NCI-H69 (cell line): ENCODE measurements around the gene CTNNAL1.
"Not testable (repeated sequence)": the region's sequence is repeated elsewhere in the genome, so short reads cannot be mapped to it uniquely, and the experiment has no call there.

Experiments
- DNase-seq: peaks from one replicate; lab custom pipeline; 2025; lab: John Stamatoyannopoulos, UW

CTNNAL1 gene, protein sequence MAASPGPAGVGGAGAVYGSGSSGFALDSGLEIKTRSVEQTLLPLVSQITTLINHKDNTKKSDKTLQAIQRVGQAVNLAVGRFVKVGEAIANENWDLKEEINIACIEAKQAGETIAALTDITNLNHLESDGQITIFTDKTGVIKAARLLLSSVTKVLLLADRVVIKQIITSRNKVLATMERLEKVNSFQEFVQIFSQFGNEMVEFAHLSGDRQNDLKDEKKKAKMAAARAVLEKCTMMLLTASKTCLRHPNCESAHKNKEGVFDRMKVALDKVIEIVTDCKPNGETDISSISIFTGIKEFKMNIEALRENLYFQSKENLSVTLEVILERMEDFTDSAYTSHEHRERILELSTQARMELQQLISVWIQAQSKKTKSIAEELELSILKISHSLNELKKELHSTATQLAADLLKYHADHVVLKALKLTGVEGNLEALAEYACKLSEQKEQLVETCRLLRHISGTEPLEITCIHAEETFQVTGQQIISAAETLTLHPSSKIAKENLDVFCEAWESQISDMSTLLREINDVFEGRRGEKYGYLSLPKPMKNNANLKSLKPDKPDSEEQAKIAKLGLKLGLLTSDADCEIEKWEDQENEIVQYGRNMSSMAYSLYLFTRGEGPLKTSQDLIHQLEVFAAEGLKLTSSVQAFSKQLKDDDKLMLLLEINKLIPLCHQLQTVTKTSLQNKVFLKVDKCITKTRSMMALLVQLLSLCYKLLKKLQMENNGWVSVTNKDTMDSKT

DNA sequence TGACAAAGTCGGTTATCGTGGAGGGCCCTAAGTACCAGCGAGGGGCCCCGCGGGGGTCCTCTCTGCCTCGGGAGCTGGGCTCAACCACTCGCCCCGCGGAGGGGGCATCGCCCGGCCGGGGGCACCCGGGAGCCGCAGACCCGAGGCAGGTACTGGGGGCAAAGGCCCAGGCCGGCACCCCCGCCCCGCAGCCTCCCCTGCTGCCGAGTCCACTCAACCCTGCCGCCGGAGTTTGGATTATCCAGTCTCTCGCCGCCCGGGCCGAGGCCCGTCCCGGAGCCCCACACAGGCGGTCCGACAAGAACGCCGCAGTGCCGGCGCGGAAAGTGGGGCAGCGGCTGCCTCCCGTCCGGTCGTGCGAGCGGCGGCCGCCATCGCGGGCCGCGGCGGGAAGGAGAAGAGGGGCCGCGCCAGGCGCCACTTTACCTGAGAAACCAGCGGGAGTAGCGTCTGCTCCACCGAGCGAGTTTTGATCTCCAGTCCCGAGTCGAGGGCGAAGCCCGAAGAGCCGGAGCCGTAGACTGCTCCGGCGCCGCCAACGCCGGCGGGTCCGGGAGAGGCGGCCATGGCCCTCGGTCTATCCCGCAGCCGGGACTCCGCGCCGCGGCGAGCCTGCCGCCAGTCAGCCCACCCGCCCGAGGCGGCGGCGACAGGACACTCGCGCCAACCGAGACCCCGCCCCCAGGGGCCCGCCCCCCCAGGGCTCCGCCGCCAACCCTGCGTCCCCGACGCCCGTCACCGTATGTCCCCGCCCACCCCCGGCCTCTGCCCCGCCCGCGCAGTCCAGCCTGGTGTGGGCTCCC is at the start of gene CTNNAL1:
Gene CTNNAL1 (minus strand): TSS at position 624 of the 803 bp plus-strand sequence. CDS start 57 bp downstream, at position 567.
- peak; percentile 95 for DNase-seq

DNA sequence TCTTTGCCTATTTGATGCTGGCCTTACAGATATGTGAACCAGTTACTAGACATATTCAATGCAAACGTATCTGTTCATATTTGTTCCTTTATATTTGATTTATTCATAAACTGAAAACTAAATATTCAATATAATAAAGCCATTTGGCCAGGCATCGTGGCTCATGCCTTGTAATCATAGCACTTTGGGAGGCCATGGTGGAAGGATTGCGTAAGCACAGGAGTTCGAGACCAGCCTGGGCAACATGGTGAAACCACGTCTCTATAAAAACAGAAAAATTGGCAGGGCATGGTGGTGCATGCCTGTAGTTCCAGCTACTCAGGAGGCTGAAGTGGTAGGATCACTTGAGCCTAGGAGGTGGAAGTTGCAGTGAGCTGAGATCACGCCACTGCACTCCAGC is 49.2 kb upstream of the CTNNAL1 start:
- no peak for DNase-seq

DNA sequence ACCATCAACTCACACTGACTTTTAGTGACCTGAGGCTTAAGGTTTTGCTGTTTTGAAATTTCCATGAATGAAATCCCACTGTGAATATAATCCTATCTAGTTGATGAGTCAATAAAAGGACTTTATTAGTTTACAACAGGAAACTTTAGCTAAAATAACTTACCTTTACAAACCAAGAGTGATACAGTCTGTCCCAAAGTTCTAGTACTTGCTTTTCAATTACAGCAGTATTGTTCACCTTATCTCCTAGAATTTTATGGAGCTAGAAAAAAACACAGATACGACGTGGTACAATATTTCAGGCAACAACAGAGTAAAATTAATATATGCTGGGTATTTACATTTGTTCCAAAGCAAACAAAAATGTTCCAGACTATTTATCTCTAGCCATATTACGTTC is 46.9 kb upstream of the CTNNAL1 start:
- no peak for DNase-seq

DNA sequence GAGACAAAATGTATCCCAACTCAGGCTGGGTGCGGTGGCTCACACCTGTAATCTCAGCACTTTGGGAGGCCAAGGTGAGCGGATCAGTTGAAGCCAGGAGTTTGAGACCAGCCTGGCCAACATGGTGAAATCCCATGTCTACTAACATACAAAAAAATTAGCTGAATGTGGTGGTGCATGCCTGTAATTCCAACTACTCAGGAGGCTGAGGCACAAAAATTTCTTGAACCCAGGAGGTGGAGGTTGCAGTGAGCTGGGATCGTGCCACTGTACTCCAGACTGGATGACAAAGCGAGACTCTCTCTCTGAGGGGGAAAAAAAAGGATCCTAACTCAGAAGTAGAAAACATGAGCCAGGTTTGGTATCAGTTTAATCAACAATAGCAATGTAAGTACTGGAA is 39.8 kb upstream of the CTNNAL1 start:
- not testable (repeated sequence) for DNase-seq

DNA sequence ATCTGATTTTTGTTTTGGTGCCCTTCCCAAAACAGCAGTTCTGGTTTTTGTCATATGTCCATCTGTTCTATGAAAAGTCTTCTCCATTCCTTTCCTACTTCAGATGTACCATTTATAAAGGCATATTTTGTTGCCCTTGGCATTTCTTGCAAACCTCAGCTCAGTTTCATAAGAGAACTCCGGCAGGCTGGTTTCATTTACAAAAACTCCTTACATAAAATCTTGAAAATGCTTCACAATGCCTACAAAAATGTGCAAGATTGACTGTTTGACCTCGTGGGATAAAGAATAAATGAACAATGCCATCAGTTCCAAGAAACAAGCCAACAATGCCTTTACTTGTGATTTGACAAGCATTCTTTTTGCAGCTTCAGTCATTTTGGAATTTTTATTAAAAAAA is 39.1 kb upstream of the CTNNAL1 start:
- DNase-seq = no peak

DNA sequence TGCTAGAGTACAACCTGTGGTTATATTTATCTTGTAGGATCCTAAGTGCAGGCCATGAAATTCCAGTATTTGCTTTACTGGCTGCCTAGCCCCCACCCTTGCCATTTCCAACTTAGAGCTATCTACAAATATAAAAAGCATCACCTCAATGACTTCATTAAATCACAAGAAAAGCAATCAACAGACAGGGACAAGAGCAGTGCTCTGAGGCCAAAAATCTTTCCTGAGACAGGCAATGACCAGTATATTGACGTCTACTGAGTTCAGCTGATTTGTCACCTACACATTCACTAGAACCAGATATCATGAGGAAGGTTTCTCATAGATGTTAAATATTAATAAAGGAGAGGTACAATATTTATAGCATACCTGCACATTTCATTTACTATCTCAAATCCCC is 38.4 kb upstream of the CTNNAL1 start:
- no peak for DNase-seq

DNA sequence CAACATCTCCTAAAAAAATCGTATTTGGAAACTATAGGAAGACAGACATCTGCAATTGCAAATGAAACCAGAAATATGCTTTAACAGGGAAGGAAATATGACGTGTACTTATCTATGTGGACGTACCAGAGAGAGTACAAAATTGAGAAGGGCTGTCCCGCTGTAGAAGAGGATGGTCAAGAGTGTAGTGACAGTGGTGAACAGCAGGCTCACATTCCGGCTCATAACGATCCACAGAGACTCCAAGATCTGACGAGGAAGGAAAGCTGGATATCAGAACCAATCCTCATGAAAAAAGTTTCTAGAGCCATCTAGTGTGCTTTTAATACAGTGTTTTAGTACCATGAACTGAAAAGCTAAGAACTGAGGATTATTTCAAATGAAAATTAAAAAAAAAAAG is 37.1 kb upstream of the CTNNAL1 start:
- no peak for DNase-seq

DNA sequence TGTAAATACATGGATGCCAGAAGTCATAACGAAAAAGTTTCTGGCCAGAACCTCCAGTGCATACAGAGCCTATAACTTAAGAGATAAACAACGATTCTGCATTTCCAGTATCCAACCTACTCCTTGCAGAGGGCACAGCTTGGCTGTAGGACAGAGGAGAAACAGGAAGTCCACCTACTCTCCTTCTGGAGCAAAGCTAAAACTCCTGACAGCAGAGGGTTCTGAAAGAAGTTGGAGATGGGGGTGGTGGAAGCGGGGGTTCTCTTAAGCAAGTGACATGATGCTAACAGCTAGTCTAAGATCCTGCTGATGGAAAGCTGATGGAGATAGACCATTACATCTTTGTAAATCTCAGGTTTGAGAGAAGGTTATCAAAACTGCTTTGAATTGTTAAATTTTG is 35.5 kb upstream of the CTNNAL1 start:
- no peak for DNase-seq

DNA sequence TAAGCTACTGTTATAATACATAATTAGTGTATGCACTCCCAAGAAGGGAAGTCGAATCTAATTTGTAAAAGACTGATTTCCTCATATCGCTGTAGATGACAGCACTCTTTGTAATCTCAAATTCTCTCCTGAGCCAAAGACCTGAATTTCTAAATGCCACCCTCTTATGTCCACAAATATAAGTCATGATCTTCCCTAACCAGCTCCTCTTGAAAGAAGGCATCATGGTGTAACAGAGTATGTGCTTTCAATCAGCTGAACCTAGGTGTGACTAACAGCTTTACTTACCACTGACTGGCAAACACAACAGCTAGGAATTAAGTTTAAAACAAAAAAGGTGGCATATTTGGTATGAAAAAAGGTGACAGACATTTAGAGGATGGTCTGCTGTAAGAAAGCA is 34.0 kb upstream of the CTNNAL1 start:
- no peak for DNase-seq

DNA sequence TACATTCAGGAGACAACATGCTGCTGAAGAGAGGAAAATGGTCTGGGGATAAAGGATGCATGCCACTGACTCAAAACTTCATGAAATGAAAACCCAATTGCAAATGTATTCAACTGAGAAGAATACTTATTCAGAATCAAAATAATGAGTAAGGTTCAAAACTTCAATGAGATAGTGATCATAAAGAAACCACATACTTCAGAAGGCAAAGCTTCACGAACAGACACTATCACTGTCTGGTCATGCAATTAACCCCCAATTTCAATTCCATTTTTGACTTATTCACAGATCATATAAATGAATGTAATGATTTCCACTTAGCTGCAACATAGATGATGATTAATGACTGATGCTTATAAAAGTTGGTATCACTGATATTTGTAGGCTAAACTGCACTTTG is 33.0 kb upstream of the CTNNAL1 start:
- DNase-seq = no peak

DNA sequence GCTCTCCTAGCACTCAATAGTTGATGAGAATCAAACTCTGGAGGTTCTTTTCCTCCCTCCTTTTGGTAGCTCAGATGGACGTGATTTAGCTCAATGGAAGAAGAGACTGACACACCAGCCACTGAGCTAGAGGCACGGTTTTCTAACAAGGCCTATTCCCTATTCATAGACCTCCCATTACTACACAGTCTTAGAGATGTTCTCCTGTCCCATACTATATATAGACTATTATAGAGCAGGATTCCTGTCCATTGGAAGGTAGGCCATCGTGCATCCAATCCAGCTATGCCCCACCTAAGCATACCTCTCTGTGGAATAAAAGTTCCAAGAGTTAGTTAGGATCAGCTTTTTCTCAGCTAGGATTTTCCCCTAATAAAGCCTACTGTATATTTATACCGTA is 30.3 kb upstream of the CTNNAL1 start:
- no peak for DNase-seq

DNA sequence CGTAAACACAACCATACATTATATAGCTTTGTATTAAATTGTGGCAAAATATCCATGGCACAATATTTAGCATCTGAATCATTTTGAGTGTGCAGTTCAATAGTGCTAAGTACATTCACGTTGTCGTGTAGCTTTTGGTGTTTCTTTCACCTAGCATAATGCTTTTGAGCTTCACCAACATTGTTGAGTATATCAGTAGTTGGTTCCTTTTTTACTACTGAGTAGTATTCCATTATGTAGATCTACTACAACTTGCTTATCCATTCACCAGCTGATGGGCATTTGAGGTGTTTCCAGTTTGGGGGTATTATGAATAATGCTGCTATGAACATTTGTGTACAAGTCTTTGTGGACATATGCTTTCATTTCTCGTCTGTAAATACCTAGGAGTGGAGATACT is 27.3 kb upstream of the CTNNAL1 start:
- DNase-seq = no peak

DNA sequence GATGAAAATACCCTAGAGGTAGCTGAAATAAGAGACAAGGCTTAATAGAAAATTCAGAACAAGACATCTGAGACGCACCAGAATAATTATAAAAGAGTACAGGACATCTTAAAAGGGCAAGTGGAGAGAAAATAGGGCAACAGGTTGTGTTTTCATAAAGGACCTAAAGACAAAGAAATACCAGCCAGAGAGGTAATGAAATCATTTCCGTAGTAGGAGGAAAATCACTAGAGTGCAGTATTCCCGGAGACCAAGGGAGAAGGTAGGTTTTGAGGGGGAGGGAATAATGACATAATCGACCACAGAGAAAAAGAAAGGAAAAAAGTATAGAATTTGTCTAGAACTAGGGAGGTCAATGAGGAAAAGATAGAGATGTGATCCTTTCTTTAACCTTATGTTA is 26.2 kb upstream of the CTNNAL1 start:
- no peak for DNase-seq

DNA sequence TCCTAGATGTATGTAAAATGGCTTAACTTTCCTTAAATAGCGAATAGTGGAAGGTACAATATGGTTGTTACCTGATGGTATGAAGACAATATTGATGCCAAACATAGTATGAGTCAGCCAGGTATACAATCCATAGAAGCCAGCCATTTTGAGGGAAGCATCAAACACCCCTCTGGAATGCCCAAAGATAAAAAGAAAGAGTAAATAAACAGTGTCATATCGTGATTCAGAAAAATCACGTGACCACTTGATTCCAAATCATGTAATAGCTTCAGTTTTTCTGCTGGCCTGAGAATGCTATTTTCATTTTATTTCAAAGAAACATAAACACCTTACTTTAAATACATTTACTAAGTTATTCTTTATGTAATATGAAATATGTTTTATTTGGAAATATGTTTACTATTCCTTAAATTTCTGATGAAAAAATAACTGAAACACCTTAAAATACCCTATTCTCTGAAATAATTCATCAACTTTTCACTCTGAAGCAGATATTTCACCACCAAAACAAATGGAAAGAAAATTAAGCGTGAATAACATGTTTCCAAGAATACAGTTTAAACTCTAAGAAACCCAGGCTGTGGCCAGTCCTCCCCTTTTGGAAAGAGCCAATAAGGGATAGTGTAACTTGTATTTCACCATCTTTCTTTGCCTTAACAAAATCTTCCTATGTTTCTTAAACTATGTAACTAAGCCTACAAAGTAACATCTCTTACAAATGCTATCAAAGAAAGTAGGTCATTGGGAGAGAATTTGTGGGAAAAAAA is 24.8 kb upstream of the CTNNAL1 start:
- DNase-seq = no peak

DNA sequence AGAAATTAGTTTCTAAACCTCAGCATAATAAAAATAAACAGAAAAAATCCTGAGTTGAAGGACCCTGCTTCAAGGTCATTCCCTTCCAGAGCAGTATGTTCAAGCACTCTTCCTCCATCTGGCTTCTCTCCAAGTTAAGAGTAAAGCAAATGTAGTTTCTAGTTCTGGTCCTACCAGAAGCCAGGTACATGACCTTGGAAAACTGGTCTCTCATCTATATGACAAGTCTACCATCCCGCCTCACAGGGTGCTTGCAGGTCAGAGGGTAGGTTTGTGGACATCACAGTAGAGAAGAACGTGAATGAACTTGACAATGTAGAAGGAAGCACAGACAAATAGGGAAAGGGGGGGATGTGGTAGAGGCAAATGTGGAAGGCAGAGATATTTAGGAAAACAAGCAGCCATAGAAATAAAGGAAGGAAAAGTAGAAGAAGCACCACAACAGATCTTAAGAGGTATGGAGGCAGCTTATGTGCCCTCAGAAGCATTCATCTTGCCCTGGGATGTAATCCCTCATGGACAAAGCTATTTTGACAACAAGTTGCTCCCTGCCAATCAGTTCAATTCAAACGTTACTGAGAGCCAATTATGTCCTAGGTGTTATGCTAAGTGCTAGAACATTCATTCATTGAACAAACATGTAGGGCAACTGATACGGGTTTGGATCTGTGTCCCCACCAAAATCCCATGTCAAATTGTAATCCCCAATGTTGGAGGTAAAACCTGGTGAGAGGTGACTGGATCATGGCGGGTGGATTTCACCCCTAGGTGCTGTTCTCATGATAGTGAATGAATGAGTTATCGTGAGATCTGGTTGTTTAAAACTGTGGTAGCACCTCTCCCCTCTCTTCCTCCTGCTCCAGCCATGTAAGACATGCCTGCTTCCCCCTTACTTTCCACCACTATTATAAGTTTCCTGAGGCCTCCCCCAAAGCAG is 23.7 kb upstream of the CTNNAL1 start:
- DNase-seq = no peak

DNA sequence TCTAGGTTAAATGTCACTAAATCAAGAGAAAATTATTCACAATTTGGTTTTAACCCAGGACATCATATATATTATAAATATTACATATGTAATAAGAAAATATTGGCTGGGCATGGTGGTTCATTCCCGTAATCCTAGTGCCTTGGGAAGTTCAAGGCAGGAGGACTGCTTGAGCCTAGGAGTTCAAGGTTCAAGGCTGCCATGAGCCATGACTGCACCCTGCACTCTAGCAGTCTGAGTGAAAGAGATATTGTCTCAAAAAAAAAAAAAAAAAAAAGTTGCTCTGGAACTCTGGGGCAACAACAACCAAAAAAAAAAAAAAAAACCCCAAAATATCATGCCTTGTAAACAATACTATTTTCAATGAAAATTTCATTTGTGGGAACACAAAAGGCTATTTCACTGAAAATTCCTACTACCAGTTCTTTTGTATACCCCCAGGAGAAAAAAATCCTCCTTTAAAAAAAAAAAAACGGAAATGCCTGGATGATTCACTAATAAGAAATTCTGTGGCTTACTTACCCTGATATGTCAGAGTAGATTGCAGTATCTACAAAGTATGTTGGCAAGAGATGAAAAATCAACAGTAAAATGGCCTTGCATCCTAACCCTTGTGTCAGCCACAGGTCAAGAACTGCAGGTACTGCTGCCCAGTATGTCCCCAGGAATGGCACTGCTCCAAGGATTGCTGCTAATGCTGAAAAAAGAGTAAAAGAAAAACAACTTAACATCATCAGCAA is 22.6 kb upstream of the CTNNAL1 start:
- no peak for DNase-seq

DNA sequence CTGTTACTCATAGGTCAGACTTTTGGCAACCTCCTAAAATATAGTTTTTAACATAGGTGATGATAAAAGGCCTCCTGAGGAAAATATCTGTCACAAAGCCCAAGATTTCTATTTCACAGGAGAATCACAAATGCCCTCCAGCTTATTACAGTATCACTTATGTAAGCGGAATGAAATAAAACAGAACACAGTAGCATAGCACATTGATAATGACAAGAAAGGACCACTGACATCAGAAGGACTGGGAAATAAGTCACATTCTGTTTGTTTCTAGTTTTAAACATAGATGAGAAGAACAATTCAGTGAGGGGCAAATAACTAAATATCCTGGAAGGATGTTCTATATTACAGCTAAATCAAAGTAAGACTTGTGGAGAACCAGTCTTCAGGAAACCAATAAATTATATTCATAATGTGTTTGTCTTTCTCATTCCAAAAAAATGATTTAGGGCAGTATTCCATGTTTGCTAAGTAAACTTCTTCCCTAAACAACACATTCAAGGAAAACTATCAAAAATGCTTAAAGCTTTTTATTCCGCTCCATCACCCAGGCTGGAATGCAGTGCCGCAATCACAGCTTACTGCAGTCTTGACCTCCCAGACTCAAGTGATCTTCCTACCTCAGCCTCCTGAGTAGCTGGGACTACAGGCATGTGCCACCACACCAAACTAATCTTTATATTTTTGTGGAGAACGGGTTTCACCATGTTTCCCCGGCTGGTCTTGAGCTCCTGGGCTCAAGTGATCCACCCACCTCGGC is 20.8 kb upstream of the CTNNAL1 start:
- no peak for DNase-seq

DNA sequence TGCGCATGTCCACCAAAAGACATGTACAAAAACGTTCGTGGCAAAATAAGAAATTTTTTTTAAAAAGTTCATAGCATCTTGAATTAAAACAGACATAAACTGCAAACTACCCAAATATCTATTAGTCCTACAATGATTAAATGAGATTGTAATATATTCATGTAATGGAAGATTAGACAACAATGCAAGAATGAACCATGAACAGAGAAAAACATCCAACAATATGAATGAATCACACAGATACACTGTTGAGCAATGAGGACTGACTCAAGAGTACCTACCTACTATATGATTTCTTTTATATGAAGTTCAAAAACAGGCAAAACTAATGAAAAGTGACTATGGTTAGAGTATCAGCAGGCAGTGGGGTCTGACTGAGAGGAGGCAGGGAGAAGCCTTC is 17.9 kb upstream of the CTNNAL1 start:
- DNase-seq = no peak

DNA sequence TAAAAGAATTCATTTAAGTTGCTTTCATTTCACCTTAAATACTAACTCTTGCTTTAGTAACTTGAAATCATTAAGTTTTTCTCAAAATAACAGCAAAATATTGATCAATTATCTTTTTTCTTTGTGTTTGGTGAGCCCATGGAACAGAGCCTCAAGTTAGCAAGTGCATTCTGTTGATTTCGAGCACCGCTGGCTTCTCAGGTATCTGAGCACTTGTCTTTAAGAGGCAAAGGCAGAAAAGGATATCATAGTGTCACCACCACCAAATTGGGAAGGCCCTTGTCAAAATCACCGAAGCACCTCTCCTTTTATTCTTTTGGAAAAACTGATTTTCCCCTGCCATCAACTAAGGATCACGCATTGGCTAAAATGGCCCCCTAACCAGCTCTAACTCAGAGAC is 17.1 kb upstream of the CTNNAL1 start:
- no peak for DNase-seq
